GM12801 (cell line): Measurements from ENCODE around the gene TFDP1.

Experiments used
- CTCF ChIP-seq: IDR thresholded peaks from one replicate; pipeline ENCODE4 v1.5.1; 2011; ENCODE audit warnings: control low read depth; ENCODE audit not compliant: insufficient read length; ENCODE audit errors: extremely low read depth

Gene TFDP1

GRCh38 chr13:113669231-113669754 is 84.7 kb downstream of the TFDP1 start:
- TF ChIP-seq CTCF, result no peak

GRCh38 chr13:113669755-113670341 is 85.3 kb downstream of the TFDP1 start:
- TF ChIP-seq CTCF, result no peak

GRCh38 chr13:113670541-113670940 is 86.0 kb downstream of the TFDP1 start:
- TF ChIP-seq CTCF, result no peak

DNA sequence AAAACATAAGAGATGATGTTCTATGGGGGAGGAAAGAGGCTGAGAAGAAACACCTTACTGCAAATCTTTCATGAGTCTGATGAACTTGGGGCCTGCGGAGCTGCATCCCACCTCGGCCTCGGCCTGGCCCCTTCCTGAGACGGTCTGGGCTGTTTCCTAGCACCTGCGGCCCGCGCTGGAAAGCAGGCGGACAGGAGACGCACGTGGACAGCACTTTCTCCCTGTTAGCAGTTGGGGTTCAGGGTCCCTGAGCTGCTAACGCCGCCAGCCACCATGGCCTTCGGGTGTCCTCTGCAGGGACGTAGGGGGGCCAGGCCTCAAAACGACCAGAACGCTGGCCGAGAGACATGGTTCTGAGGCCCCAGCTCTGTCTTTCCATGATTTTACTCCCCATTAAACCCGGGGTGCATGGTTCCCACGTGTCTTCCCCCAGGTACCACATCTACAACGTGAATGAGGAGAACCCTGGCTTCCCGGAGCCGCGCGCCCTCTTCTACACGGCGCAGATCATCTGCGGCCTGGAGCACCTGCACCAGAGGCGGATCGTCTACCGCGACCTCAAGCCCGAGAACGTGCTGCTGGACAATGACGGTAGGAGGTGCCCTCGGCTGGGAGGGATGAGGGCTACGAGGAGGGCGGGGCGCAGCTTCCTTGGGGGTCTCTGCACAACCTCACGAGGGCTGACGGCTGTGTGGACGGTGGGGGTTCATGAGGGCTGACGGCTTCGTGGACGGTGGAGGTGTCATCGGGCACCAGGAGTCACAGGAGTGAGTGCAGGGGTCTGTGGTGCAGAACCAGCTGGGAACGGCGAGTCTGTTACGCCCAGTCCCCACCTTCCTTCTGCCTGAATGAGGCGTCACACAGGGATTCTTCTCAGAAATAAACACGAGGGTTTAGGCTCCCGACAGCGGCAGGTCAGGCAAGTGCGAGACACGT is 86.8 kb downstream of the TFDP1 start:
- no peak for TF ChIP-seq CTCF

DNA sequence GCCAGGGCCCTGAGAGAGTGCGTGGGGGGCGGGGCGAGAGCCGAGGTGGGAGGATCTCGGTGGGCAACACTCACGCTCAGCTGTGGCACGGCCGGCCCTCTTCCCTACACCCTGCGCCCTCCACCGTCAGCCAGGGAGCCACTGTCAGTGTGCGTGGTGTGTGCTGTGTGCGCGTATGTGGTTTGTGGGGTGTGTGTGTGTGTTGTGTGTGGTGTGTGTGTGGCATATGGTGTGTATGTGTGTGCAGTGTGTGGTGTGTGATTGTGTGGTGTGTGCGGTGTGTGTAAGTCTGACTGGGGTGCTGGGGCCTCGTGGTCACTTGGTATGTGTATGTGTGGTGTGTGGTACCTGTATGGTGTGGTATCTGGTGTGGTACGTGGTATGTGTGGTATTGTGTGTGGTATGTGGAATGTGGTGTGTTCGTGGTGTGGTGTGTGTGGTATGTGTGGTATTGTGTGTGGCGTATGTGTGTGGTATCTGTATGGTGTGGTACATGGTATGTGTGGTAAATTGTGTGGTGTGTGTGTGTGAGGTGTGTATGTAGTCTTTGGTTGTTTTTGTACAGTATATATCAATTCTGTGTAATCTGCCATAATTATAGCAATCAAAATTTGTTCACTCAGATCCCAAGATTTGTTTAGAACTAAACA is 87.6 kb downstream of the TFDP1 start:
- TF ChIP-seq CTCF, result no peak
